Astrocyte (in vitro differentiated cells and primary cell): ENCODE results near the gene PTGER2. TPM values are rescaled to one million over a fixed set of nuclear protein-coding genes. Genes with fewer than 3 reads are reported as not detected.

ENCODE experiments used
- DNase-seq: peaks from one replicate; pipeline ENCODE4 v3.0.0-alpha.2; 2010; ENCODE audit warnings: low read depth
- FAIRE-seq: peaks from 2 replicates; lab custom pipeline; 2011; peaks lifted over from hg19 to GRCh38; lab: Jason Lieb, UNC
- H2AFZ ChIP-seq: 2 replicates; pipeline ENCODE4 v1.6.0; 2012; ENCODE audit warnings: low read depth, low read length, inconsistent platforms
- H3K27ac ChIP-seq: 2 replicates; pipeline ENCODE4 v1.5.1; 2011; ENCODE audit warnings: low read depth, low read length, inconsistent platforms
- H3K27me3 ChIP-seq: 2 replicates; pipeline ENCODE4 v1.6.0; 2011; ENCODE audit warnings: low read length, inconsistent platforms; ENCODE audit not compliant: insufficient read depth
- H3K36me3 ChIP-seq: 2 replicates; pipeline ENCODE4 v1.5.1; 2011; ENCODE audit warnings: low read length, inconsistent platforms; ENCODE audit not compliant: insufficient read depth
- H3K4me1 ChIP-seq: 2 replicates; pipeline ENCODE4 v1.5.1; 2011; ENCODE audit warnings: low read length, inconsistent platforms; ENCODE audit not compliant: insufficient read depth
- H3K4me2 ChIP-seq: 2 replicates; pipeline ENCODE4 v1.6.0; 2012; ENCODE audit warnings: low read length, inconsistent platforms
- H3K4me3 ChIP-seq: 2 replicates; pipeline ENCODE4 v1.5.1; 2011; ENCODE audit warnings: low read depth, mild to moderate bottlenecking, low read length, inconsistent platforms; ENCODE audit not compliant: insufficient read depth
- H3K79me2 ChIP-seq: 2 replicates; pipeline ENCODE4 v1.6.0; 2012; ENCODE audit warnings: mild to moderate bottlenecking, low read length, inconsistent platforms; ENCODE audit not compliant: insufficient read depth
- H3K9ac ChIP-seq: 2 replicates; pipeline ENCODE4 v1.6.0; 2012; ENCODE audit warnings: mild to moderate bottlenecking, low read length, inconsistent platforms
- H3K9me3 ChIP-seq: 2 replicates; pipeline ENCODE4 v1.5.1; 2012; ENCODE audit warnings: low read depth, mild to moderate bottlenecking, low read length, inconsistent platforms; ENCODE audit not compliant: insufficient read depth
- H4K20me1 ChIP-seq: 2 replicates; pipeline ENCODE4 v1.6.0; 2012; ENCODE audit warnings: low read length, inconsistent platforms; ENCODE audit not compliant: insufficient read depth
- H3K27ac Mint-ChIP-seq: one replicate; pipeline ENCODE4 v1.8.0; 2021; ENCODE audit warnings: mild to moderate bottlenecking, mixed read lengths; ENCODE audit not compliant: unreplicated experiment
- H3K27me3 Mint-ChIP-seq: one replicate; pipeline ENCODE4 v1.8.0; 2021; ENCODE audit warnings: low read depth, mixed read lengths; ENCODE audit not compliant: unreplicated experiment
- H3K36me3 Mint-ChIP-seq: one replicate; pipeline ENCODE4 v1.8.0; 2021; ENCODE audit warnings: low read depth, mixed read lengths; ENCODE audit not compliant: unreplicated experiment
- H3K4me1 Mint-ChIP-seq: one replicate; pipeline ENCODE4 v1.8.0; 2021; ENCODE audit warnings: low read depth, mixed read lengths; ENCODE audit not compliant: unreplicated experiment
- H3K4me3 Mint-ChIP-seq: one replicate; pipeline ENCODE4 v1.8.0; 2021; ENCODE audit warnings: mild to moderate bottlenecking, moderate library complexity, mixed read lengths; ENCODE audit not compliant: unreplicated experiment
- H3K9me3 Mint-ChIP-seq: one replicate; pipeline ENCODE4 v1.8.0; 2021; ENCODE audit warnings: mild to moderate bottlenecking, mixed read lengths; ENCODE audit not compliant: unreplicated experiment
- CTCF ChIP-seq: IDR thresholded peaks from 2 replicates; pipeline ENCODE4 v1.5.1; 2011; ENCODE audit warnings: low read depth, mild to moderate bottlenecking, inconsistent platforms, low read length, moderate library complexity; ENCODE audit not compliant: insufficient read depth
- EZH2 ChIP-seq: IDR thresholded peaks from 2 replicates; pipeline ENCODE4 v1.6.1; 2012; ENCODE audit warnings: mild to moderate bottlenecking, low read length, inconsistent platforms; ENCODE audit not compliant: insufficient read depth
- total RNA-seq: library from RNA; stranded (reverse); gene quantifications from 2 replicates; pipeline ENCODE4 v1.2.1, GENCODE V29; 2021

PTGER2 gene
- total RNA-seq, 1 donor from 2014 or later: not detected

- no peaks in the 10 kb centered on the region for H4K20me1 ChIP-seq
- no peak overlapping the region for H3K9ac ChIP-seq
- DNase-seq: no peak
- no peak overlapping the region for H3K4me3 Mint-ChIP-seq
- no peaks in the 10 kb centered on the region for H3K4me1 Mint-ChIP-seq
- H3K36me3 Mint-ChIP-seq: no peaks in the 10 kb centered on the region
- no peak overlapping the region for H3K27ac Mint-ChIP-seq
- H3K36me3 ChIP-seq: no peaks in the 10 kb centered on the region
- H3K4me1 ChIP-seq: peaks cover 6% of the 10 kb centered on the region
- no peak overlapping the region for H3K4me2 ChIP-seq
- H3K4me3 ChIP-seq: no peak overlapping the region
- no peaks in the 10 kb centered on the region for H3K9me3 Mint-ChIP-seq
- no peak overlapping the region for H2AFZ ChIP-seq
- H3K9me3 ChIP-seq: no peaks in the 10 kb centered on the region
- no peaks in the 10 kb centered on the region for H3K79me2 ChIP-seq
- H3K27me3 ChIP-seq: no peaks in the 10 kb centered on the region
- H3K27me3 Mint-ChIP-seq: peaks cover 1% of the 10 kb centered on the region
- FAIRE-seq: no peak
- TF ChIP-seq EZH2 (no peak), CTCF (no peak)
- no peak overlapping the region for H3K27ac ChIP-seq
Measured at GRCh38 chr14:52363041-52363704, 49.1 kb downstream of the PTGER2 start.

GRCh38 chr14:52363961-52364360, 49.8 kb downstream of the PTGER2 start:
- Histone ChIP-seq H3K4me2 (no peak overlapping the region), H2AFZ (no peak overlapping the region), H3K27ac (no peak overlapping the region), H3K4me1 (peaks cover 6% of the 10 kb centered on the region), H3K9me3 (no peaks in the 10 kb centered on the region), H3K79me2 (no peaks in the 10 kb centered on the region), H4K20me1 (no peaks in the 10 kb centered on the region), H3K27me3 (no peaks in the 10 kb centered on the region), H3K9ac (no peak overlapping the region), H3K36me3 (no peaks in the 10 kb centered on the region), H3K4me3 (no peak overlapping the region)
- no peaks in the 10 kb centered on the region for H3K36me3 Mint-ChIP-seq
- no peaks in the 10 kb centered on the region for H3K9me3 Mint-ChIP-seq
- DNase-seq: no peak
- H3K27me3 Mint-ChIP-seq: peaks cover 1% of the 10 kb centered on the region
- no peak for TF ChIP-seq CTCF
- no peak for TF ChIP-seq EZH2
- H3K27ac Mint-ChIP-seq: no peak overlapping the region
- no peak for FAIRE-seq
- no peak overlapping the region for H3K4me3 Mint-ChIP-seq
- H3K4me1 Mint-ChIP-seq: no peaks in the 10 kb centered on the region

- no peaks in the 10 kb centered on the region for H3K36me3 ChIP-seq
- H3K4me3 ChIP-seq: no peak overlapping the region
- Mint-ChIP-seq H3K27me3 (peaks cover 1% of the 10 kb centered on the region), H3K36me3 (no peaks in the 10 kb centered on the region), H3K4me1 (no peaks in the 10 kb centered on the region), H3K9me3 (no peaks in the 10 kb centered on the region), H3K4me3 (no peak overlapping the region), H3K27ac (no peak overlapping the region)
- no peaks in the 10 kb centered on the region for H3K27me3 ChIP-seq
- no peak overlapping the region for H3K9ac ChIP-seq
- H3K4me2 ChIP-seq: no peak overlapping the region
- DNase-seq: peak; percentile 88
- TF ChIP-seq EZH2: no peak
- no peak for TF ChIP-seq CTCF
- H3K9me3 ChIP-seq: no peaks in the 10 kb centered on the region
- no peak overlapping the region for H3K27ac ChIP-seq
- H3K79me2 ChIP-seq: no peaks in the 10 kb centered on the region
- H2AFZ ChIP-seq: no peak overlapping the region
- FAIRE-seq: no peak
- no peaks in the 10 kb centered on the region for H4K20me1 ChIP-seq
- peaks cover 6% of the 10 kb centered on the region for H3K4me1 ChIP-seq
Measured at GRCh38 chr14:52365071-52365470, 51.0 kb downstream of the PTGER2 start.
